K562 (cell line): ENCODE measurements around the gene NUBPL.
"Not testable (repeated sequence)": the region's sequence is repeated elsewhere in the genome, so short reads cannot be mapped to it uniquely, and the experiment has no call there.

Experiments
- HCFC1 ChIP-seq: IDR thresholded peaks from 2 replicates; pipeline ENCODE4 v1.6.1; 2012; ENCODE audit warnings: low read depth, low read length, improper control_type of control experiment
- MTA3 ChIP-seq: fragments of 450-650 bp; formaldehyde crosslinking; IDR thresholded peaks from 2 replicates; pipeline ENCODE4 v1.6.1; 2017; ENCODE audit warnings: mild to moderate bottlenecking, borderline replicate concordance
- NELFE ChIP-seq: IDR thresholded peaks from 2 replicates; pipeline ENCODE4 v1.6.1; 2011; ENCODE audit warnings: mild to moderate bottlenecking; ENCODE audit not compliant: insufficient read depth, insufficient read length
- POLR2AphosphoS5 ChIP-seq: IDR thresholded peaks from 2 replicates; pipeline ENCODE4 v1.6.1; 2011; ENCODE audit warnings: mild to moderate bottlenecking, low read depth, low read length, moderate library complexity; ENCODE audit not compliant: control insufficient read depth, insufficient read depth
- RFX5 ChIP-seq: IDR thresholded peaks from 2 replicates; pipeline ENCODE4 v1.6.1; 2011; ENCODE audit warnings: low read depth, mild to moderate bottlenecking, improper control_type of control experiment, low read length
- TF ChIP-seq, protein P1 (sequence below), 3 experiments: IDR thresholded peaks in 2 of 3; conservative IDR thresholded peaks in 1 of 3; 2 replicates each; pipeline ENCODE4 v1.5.1; 2011 to 2012; ENCODE audit warnings: low read length in 3 of 3, mild to moderate bottlenecking in 3 of 3, control low read depth in 2 of 3, improper control_type of control experiment in 1 of 3, inconsistent platforms in 1 of 3, low read depth in 1 of 3, mixed read lengths in 1 of 3, moderate library complexity in 1 of 3; ENCODE audit not compliant: insufficient read depth in 2 of 3
- TF ChIP-seq, protein P2 (sequence below): fragments of 250-450 bp; sonication (Bioruptor Pico); IDR thresholded peaks from 2 replicates; pipeline ENCODE4 v1.9.0; 2021; ENCODE audit warnings: mild to moderate bottlenecking, inconsistent platforms

DNA sequence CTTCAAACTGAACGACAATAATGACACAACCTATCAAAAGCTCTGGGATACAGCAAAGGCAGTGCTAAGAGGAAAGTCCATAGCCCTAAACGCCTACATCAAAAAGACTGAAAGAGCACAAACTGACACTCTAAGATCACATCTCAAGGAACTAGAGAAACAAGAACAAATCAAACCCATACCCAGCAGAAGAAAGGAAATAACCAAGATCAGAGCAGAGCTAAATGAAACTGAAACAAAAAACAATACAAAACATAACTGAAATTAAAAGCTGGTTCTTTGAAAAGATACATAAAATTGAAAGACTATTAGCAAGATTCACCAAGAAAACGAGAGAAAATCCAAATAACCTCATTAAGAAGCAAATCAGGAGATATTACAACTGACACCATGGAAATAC, 306.9 kb downstream of the NUBPL start:
- not testable (repeated sequence) for TF ChIP-seq MTA3, RFX5, POLR2AphosphoS5, HCFC1, NELFE
- TF ChIP-seq, protein P1, sequence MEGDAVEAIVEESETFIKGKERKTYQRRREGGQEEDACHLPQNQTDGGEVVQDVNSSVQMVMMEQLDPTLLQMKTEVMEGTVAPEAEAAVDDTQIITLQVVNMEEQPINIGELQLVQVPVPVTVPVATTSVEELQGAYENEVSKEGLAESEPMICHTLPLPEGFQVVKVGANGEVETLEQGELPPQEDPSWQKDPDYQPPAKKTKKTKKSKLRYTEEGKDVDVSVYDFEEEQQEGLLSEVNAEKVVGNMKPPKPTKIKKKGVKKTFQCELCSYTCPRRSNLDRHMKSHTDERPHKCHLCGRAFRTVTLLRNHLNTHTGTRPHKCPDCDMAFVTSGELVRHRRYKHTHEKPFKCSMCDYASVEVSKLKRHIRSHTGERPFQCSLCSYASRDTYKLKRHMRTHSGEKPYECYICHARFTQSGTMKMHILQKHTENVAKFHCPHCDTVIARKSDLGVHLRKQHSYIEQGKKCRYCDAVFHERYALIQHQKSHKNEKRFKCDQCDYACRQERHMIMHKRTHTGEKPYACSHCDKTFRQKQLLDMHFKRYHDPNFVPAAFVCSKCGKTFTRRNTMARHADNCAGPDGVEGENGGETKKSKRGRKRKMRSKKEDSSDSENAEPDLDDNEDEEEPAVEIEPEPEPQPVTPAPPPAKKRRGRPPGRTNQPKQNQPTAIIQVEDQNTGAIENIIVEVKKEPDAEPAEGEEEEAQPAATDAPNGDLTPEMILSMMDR (IDR thresholded peaks at IDR 0.05 in 2 of 3, conservative IDR thresholded peaks at IDR 0.05 in 1 of 3; ENCODE audit: insufficient read depth in 2 of 3, low read depth in 1 of 3, low read length in 3 of 3), result not testable (repeated sequence)
- TF ChIP-seq, protein P2, sequence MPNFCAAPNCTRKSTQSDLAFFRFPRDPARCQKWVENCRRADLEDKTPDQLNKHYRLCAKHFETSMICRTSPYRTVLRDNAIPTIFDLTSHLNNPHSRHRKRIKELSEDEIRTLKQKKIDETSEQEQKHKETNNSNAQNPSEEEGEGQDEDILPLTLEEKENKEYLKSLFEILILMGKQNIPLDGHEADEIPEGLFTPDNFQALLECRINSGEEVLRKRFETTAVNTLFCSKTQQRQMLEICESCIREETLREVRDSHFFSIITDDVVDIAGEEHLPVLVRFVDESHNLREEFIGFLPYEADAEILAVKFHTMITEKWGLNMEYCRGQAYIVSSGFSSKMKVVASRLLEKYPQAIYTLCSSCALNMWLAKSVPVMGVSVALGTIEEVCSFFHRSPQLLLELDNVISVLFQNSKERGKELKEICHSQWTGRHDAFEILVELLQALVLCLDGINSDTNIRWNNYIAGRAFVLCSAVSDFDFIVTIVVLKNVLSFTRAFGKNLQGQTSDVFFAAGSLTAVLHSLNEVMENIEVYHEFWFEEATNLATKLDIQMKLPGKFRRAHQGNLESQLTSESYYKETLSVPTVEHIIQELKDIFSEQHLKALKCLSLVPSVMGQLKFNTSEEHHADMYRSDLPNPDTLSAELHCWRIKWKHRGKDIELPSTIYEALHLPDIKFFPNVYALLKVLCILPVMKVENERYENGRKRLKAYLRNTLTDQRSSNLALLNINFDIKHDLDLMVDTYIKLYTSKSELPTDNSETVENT (CRISPR knock-in tag), result not testable (repeated sequence)
